Smooth muscle cell (in vitro differentiated cells): Measurements from ENCODE around the gene RNF111. TPM values are rescaled to one million over a fixed set of nuclear protein-coding genes. Genes with fewer than 3 reads are reported as not detected.
"Not testable (repeated sequence)": the region's sequence is repeated elsewhere in the genome, so short reads cannot be mapped to it uniquely, and the experiment has no call there.

Experiments used
- DNase-seq: peaks from one replicate; lab custom pipeline; 2025; ENCODE audit not compliant: unreplicated experiment; lab: John Stamatoyannopoulos, UW
- H2AFZ ChIP-seq: fragments of 200-600 bp; sonication (generic); 2 replicates; pipeline ENCODE4 v1.6.0; 2016; ENCODE audit warnings: antibody characterized with exemption, low read depth, mild to moderate bottlenecking
- H3F3A ChIP-seq: fragments of 200-600 bp; sonication (generic); 2 replicates; pipeline ENCODE4 v1.6.0; 2017; ENCODE audit warnings: antibody characterized with exemption, low read depth
- H3K27ac ChIP-seq: fragments of 200-600 bp; sonication (generic); 2 replicates; pipeline ENCODE4 v1.5.1; 2016; ENCODE audit warnings: low read depth, mild to moderate bottlenecking
- H3K27me3 ChIP-seq: fragments of 200-600 bp; sonication (generic); 2 replicates; pipeline ENCODE4 v1.6.1; 2016; ENCODE audit warnings: low read depth, mild to moderate bottlenecking
- H3K36me3 ChIP-seq: fragments of 200-600 bp; sonication (generic); 2 replicates; pipeline ENCODE4 v1.5.1; 2016; ENCODE audit warnings: low read depth
- H3K4me1 ChIP-seq: fragments of 200-600 bp; sonication (generic); 2 replicates; pipeline ENCODE4 v1.5.1; 2016; ENCODE audit warnings: low read depth
- H3K4me2 ChIP-seq: fragments of 200-600 bp; sonication (generic); 2 replicates; pipeline ENCODE4 v1.6.0; 2016; ENCODE audit warnings: mild to moderate bottlenecking
- H3K4me3 ChIP-seq: fragments of 200-600 bp; sonication (generic); 2 replicates; pipeline ENCODE4 v1.5.1; 2016; ENCODE audit warnings: mild to moderate bottlenecking
- H3K79me2 ChIP-seq: fragments of 200-600 bp; sonication (generic); 2 replicates; pipeline ENCODE4 v1.6.0; 2016; ENCODE audit warnings: low read depth, mild to moderate bottlenecking
- H3K9ac ChIP-seq: fragments of 200-600 bp; sonication (generic); 2 replicates; pipeline ENCODE4 v1.6.0; 2016; ENCODE audit warnings: low read depth
- H3K9me3 ChIP-seq: fragments of 200-600 bp; sonication (generic); replicated peaks from 2 replicates; pipeline ENCODE4 v1.5.1; 2016; ENCODE audit warnings: low read depth
- H4K20me1 ChIP-seq: fragments of 200-600 bp; sonication (generic); 2 replicates; pipeline ENCODE4 v1.6.0; 2016; ENCODE audit warnings: low read depth
- CTCF ChIP-seq: fragments of 200-600 bp; sonication (generic); IDR thresholded peaks from 2 replicates; pipeline ENCODE4 v1.5.1; 2017; ENCODE audit warnings: borderline replicate concordance, mild to moderate bottlenecking, antibody characterized with exemption; ENCODE audit not compliant: insufficient read depth, poor library complexity, severe bottlenecking
- WGBS: methylation state at CpG from one replicate; pipeline ENCODE4 v1.1.7; 2016; ENCODE audit warnings: low lambda C conversion rate; 5-methylcytosine and 5-hydroxymethylcytosine counted together
- polyA plus RNA-seq: library from polyadenylated mRNA; unstranded; fragments of >200 nt; fragmentation: Nextera tagmentation; extraction: Ambion mirVana; gene quantifications from 2 replicates; pipeline ENCODE4 v1.2.1, GENCODE V29; 2016
- total RNA-seq: library from RNA; depleted of rRNA; stranded (reverse); fragments of >200 nt; gene quantifications from 2 replicates; pipeline ENCODE4 v1.2.3, GENCODE V29; 2014

The RNF111 gene
- total and polyA plus RNA-seq, 2 experiments from 2014 or later: 15.3 to 37.8 TPM

GRCh38 chr15:59140422-59141226 lies 153.2 kb downstream of the RNF111 start:
- H3K9ac ChIP-seq: no peak overlapping the region
- no peak overlapping the region for H3K27ac ChIP-seq
- DNase-seq: no peak
- no peak overlapping the region for H2AFZ ChIP-seq
- H3F3A ChIP-seq: no peaks in the 10 kb centered on the region
- no peaks in the 10 kb centered on the region for H3K36me3 ChIP-seq
- H3K4me3 ChIP-seq: no peak overlapping the region
- WGBS: 88% methylated on average over 9 of the region's 9 CpGs
- no peaks in the 10 kb centered on the region for H4K20me1 ChIP-seq
- H3K27me3 ChIP-seq: no peaks in the 10 kb centered on the region
- no peaks in the 10 kb centered on the region for H3K79me2 ChIP-seq
- no peaks in the 10 kb centered on the region for H3K4me1 ChIP-seq
- no peak for TF ChIP-seq CTCF
- no peak overlapping the region for H3K4me2 ChIP-seq
- H3K9me3 ChIP-seq: no peaks in the 10 kb centered on the region

DNA sequence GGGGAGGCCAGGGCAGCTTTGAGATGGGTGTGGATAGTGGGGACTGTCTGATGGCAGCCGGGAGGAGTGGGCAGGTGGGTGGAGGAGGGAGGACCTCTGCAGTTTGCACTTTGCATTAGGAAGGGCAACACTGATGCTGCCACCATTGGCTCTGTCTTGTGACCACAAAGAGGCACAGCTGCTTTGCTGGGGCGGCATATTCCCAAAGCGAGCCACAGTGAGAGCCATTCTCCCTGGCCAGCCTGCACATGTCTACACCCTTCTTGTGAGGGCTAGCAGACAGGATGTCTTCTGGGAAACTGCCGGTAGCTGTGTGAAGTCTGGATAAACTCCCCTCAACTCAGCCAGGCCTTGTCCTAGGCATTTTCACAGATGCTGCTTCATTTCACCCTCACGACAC lies 155.8 kb downstream of the RNF111 start:
- Histone ChIP-seq H3K9me3 (no peaks in the 10 kb centered on the region), H4K20me1 (no peaks in the 10 kb centered on the region), H3K27me3 (no peaks in the 10 kb centered on the region), H3K79me2 (no peaks in the 10 kb centered on the region), H3K4me3 (no peak overlapping the region), H3K36me3 (no peaks in the 10 kb centered on the region), H2AFZ (no peak overlapping the region), H3K4me1 (no peaks in the 10 kb centered on the region), H3F3A (no peaks in the 10 kb centered on the region), H3K27ac (no peak overlapping the region), H3K4me2 (no peak overlapping the region), H3K9ac (no peak overlapping the region)
- no peak for DNase-seq
- 90% methylated on average over 5 of the region's 5 CpGs for WGBS
- no peak for TF ChIP-seq CTCF

GRCh38 chr15:59144594-59144993 lies 157.1 kb downstream of the RNF111 start:
- not testable (repeated sequence) for H2AFZ ChIP-seq, H3K4me1 ChIP-seq, H3K4me2 ChIP-seq, H3F3A ChIP-seq, H3K36me3 ChIP-seq, H3K27me3 ChIP-seq, H3K79me2 ChIP-seq, H3K4me3 ChIP-seq, H4K20me1 ChIP-seq, H3K9ac ChIP-seq, H3K27ac ChIP-seq, DNase-seq, H3K9me3 ChIP-seq
- WGBS: 93% methylated on average over 10 of the region's 10 CpGs
- TF ChIP-seq CTCF: peak; percentile 23

Other genes starting within 250 kb of the RNF111 start
- 200 and 239 TPM in 2 replicates for gene ADAM10, start 238.0 kb upstream of the RNF111 start, total RNA-seq
- gene ADAM10, start 238.0 kb upstream of the RNF111 start, polyA plus RNA-seq: 150 and 168 TPM in 2 replicates
- gene MINDY2, start 216.4 kb upstream of the RNF111 start, total RNA-seq: 21.2 and 22.5 TPM in 2 replicates
- 28.0 and 43.1 TPM in 2 replicates for gene MINDY2, start 216.4 kb upstream of the RNF111 start, polyA plus RNA-seq
- gene SLTM, start 54.0 kb upstream of the RNF111 start, total RNA-seq: 43.8 and 57.0 TPM in 2 replicates
- gene SLTM, start 54.0 kb upstream of the RNF111 start, polyA plus RNA-seq: 56.8 and 74.1 TPM in 2 replicates
- gene CCNB2, start 117.5 kb downstream of the RNF111 start, total RNA-seq: 13.7 and 15.6 TPM in 2 replicates
- gene CCNB2, start 117.5 kb downstream of the RNF111 start, polyA plus RNA-seq: 15.2 and 17.2 TPM in 2 replicates
- not detected in 2 replicates for gene LDHAL6B, start 219.2 kb downstream of the RNF111 start, total RNA-seq
- 0.20 TPM in 1 of 2 replicates, not detected in the other for gene LDHAL6B, start 219.2 kb downstream of the RNF111 start, polyA plus RNA-seq